DOHH2 (cell line): Measurements from ENCODE around the gene LMCD1.

Experiments used
- H3F3A ChIP-seq: fragments of 200-600 bp; sonication (generic), shearing (Covaris generic); 2 replicates; pipeline ENCODE4 v1.6.0; 2016; ENCODE audit warnings: antibody characterized with exemption, mild to moderate bottlenecking; ENCODE audit not compliant: control insufficient read depth, insufficient read depth
- H3K27ac ChIP-seq: fragments of 200-600 bp; sonication (generic); 2 replicates; pipeline ENCODE4 v1.5.1; 2014; ENCODE audit warnings: low read depth, mild to moderate bottlenecking, low read length, moderate library complexity
- H3K27me3 ChIP-seq: fragments of 200-600 bp; sonication (generic); 2 replicates; pipeline ENCODE4 v1.6.1; 2014; ENCODE audit warnings: mild to moderate bottlenecking, low read length, mixed read lengths; ENCODE audit not compliant: control insufficient read depth
- H3K36me3 ChIP-seq: fragments of 200-600 bp; sonication (generic); 2 replicates; pipeline ENCODE4 v1.6.1; 2014; ENCODE audit warnings: mild to moderate bottlenecking, low read length, moderate library complexity, mixed read lengths; ENCODE audit not compliant: control insufficient read depth
- H3K4me1 ChIP-seq: fragments of 200-600 bp; sonication (generic); 2 replicates; pipeline ENCODE4 v1.6.1; 2014; ENCODE audit warnings: mild to moderate bottlenecking, low read length, mixed read lengths; ENCODE audit not compliant: control insufficient read depth
- H3K4me2 ChIP-seq: fragments of 200-600 bp; sonication (generic); 2 replicates; pipeline ENCODE4 v1.6.0; 2014; ENCODE audit warnings: mild to moderate bottlenecking, low read length, moderate library complexity
- H3K4me3 ChIP-seq: fragments of 200-600 bp; sonication (generic); 2 replicates; pipeline ENCODE4 v1.5.1; 2014; ENCODE audit warnings: mild to moderate bottlenecking, low read length, mixed read lengths
- H3K79me2 ChIP-seq: fragments of 200-600 bp; sonication (generic); 2 replicates; pipeline ENCODE4 v1.6.1; 2014; ENCODE audit warnings: mild to moderate bottlenecking, low read length, mixed read lengths; ENCODE audit not compliant: control insufficient read depth
- H3K9me2 ChIP-seq: fragments of 200-600 bp; sonication (generic); replicated peaks from 2 replicates; pipeline ENCODE4 v1.6.1; 2014; ENCODE audit warnings: mild to moderate bottlenecking, low read length, mixed read lengths; ENCODE audit not compliant: control insufficient read depth
- H3K9me3 ChIP-seq: fragments of 200-600 bp; sonication (generic); 2 replicates; pipeline ENCODE4 v1.6.1; 2014; ENCODE audit warnings: antibody characterized with exemption, low read length, mixed read lengths; ENCODE audit not compliant: control insufficient read depth, insufficient read depth
- H4K20me1 ChIP-seq: fragments of 200-600 bp; sonication (generic); 2 replicates; pipeline ENCODE4 v1.6.0; 2014; ENCODE audit warnings: low read depth, mild to moderate bottlenecking, antibody characterized with exemption, low read length, moderate library complexity; ENCODE audit not compliant: control insufficient read depth, insufficient read depth
- CTCF ChIP-seq: fragments of 200-600 bp; sonication (generic); IDR thresholded peaks from one replicate; pipeline ENCODE4 v1.5.1; 2014; ENCODE audit warnings: antibody characterized with exemption, mild to moderate bottlenecking, low read depth, low read length; ENCODE audit not compliant: poor library complexity, severe bottlenecking
- EZH2phosphoT487 ChIP-seq: fragments of 200-600 bp; sonication (generic); IDR thresholded peaks from 2 replicates; pipeline ENCODE4 v1.6.1; 2017; ENCODE audit warnings: borderline replicate concordance, mild to moderate bottlenecking, antibody characterized with exemption, low read length, moderate library complexity, mixed read lengths

The LMCD1 gene

GRCh38 chr3:8538223-8538622 is 36.6 kb downstream of the LMCD1 start:
- no peaks in the 10 kb centered on the region for H3F3A ChIP-seq
- no peaks in the 10 kb centered on the region for H4K20me1 ChIP-seq
- no peak for TF ChIP-seq EZH2phosphoT487
- no peaks in the 10 kb centered on the region for H3K27me3 ChIP-seq
- H3K36me3 ChIP-seq = no peaks in the 10 kb centered on the region
- H3K4me3 ChIP-seq = no peak overlapping the region
- H3K9me2 ChIP-seq = no peaks in the 10 kb centered on the region
- no peaks in the 10 kb centered on the region for H3K4me1 ChIP-seq
- no peak overlapping the region for H3K4me2 ChIP-seq
- no peaks in the 10 kb centered on the region for H3K9me3 ChIP-seq
- no peak overlapping the region for H3K27ac ChIP-seq
- no peaks in the 10 kb centered on the region for H3K79me2 ChIP-seq

- no peaks in the 10 kb centered on the region for H3K27me3 ChIP-seq
- TF ChIP-seq CTCF = no peak
- TF ChIP-seq EZH2phosphoT487 = no peak
- no peak overlapping the region for H3K4me2 ChIP-seq
- H3K4me1 ChIP-seq = no peaks in the 10 kb centered on the region
- no peak overlapping the region for H3K27ac ChIP-seq
- no peaks in the 10 kb centered on the region for H3F3A ChIP-seq
- no peaks in the 10 kb centered on the region for H3K9me3 ChIP-seq
- H3K79me2 ChIP-seq = no peaks in the 10 kb centered on the region
- H3K4me3 ChIP-seq = no peak overlapping the region
- no peaks in the 10 kb centered on the region for H3K9me2 ChIP-seq
- no peaks in the 10 kb centered on the region for H4K20me1 ChIP-seq
- no peaks in the 10 kb centered on the region for H3K36me3 ChIP-seq
Observed at GRCh38 chr3:8538913-8539312, 37.3 kb downstream of the LMCD1 start.

GRCh38 chr3:8539419-8539818 is 37.8 kb downstream of the LMCD1 start:
- no peaks in the 10 kb centered on the region for H3K4me1 ChIP-seq
- no peaks in the 10 kb centered on the region for H3K9me2 ChIP-seq
- no peak overlapping the region for H3K27ac ChIP-seq
- no peaks in the 10 kb centered on the region for H4K20me1 ChIP-seq
- no peaks in the 10 kb centered on the region for H3K27me3 ChIP-seq
- H3K4me3 ChIP-seq = no peak overlapping the region
- no peaks in the 10 kb centered on the region for H3F3A ChIP-seq
- no peaks in the 10 kb centered on the region for H3K79me2 ChIP-seq
- no peak overlapping the region for H3K4me2 ChIP-seq
- no peaks in the 10 kb centered on the region for H3K9me3 ChIP-seq
- H3K36me3 ChIP-seq = no peaks in the 10 kb centered on the region
- TF ChIP-seq EZH2phosphoT487 (no peak), CTCF (no peak)

GRCh38 chr3:8540456-8540855 is 38.8 kb downstream of the LMCD1 start:
- Histone ChIP-seq H3K27ac (no peak overlapping the region), H3K79me2 (no peaks in the 10 kb centered on the region), H3K36me3 (no peaks in the 10 kb centered on the region), H3K4me1 (no peaks in the 10 kb centered on the region), H3K9me3 (no peaks in the 10 kb centered on the region), H4K20me1 (no peaks in the 10 kb centered on the region), H3F3A (no peaks in the 10 kb centered on the region), H3K27me3 (no peaks in the 10 kb centered on the region), H3K4me2 (no peak overlapping the region), H3K9me2 (no peaks in the 10 kb centered on the region), H3K4me3 (no peak overlapping the region)
- TF ChIP-seq EZH2phosphoT487 = no peak
- no peak for TF ChIP-seq CTCF
